ENCODE results near the gene HDAC4.

DNA sequence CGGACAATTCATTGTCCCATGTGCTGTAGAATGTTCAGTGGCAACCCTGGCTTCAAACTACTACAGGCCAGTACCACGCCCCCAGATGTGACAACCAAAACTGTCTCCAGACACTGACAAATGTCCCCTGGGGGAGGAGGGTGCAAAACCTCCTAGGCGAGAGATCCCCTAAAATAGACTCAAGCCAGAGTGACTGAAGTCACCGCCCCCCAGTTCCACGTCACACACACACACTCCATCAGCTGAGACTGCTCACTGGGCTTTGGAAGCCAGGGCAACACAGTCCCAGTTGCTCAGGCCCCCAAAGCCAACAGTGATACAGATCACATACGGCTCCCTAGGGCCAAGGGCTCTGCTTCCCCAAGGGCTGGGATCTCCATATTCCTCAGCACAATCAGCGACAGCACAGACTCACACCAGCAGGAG is 19.1 kb downstream of the HDAC4 start:
- TF ChIP-seq ZKSCAN3 (CRISPR knock-in tag; IDR thresholded peaks at IDR 0.05) (no peak), CHCHD3 (CRISPR knock-in tag; IDR thresholded peaks at IDR 0.05) (no peak), KLF10 (CRISPR knock-in tag; IDR thresholded peaks at IDR 0.05) (no peak), POLR2B (IDR thresholded peaks at IDR 0.05; ENCODE audit: low read depth, partially characterized antibody) (no peak), LARP7 (IDR thresholded peaks at IDR 0.05) (no peak), ZNF445 (CRISPR knock-in tag; IDR thresholded peaks at IDR 0.05; ENCODE audit: low read depth) (no peak)
- TF ChIP-seq, protein P1, sequence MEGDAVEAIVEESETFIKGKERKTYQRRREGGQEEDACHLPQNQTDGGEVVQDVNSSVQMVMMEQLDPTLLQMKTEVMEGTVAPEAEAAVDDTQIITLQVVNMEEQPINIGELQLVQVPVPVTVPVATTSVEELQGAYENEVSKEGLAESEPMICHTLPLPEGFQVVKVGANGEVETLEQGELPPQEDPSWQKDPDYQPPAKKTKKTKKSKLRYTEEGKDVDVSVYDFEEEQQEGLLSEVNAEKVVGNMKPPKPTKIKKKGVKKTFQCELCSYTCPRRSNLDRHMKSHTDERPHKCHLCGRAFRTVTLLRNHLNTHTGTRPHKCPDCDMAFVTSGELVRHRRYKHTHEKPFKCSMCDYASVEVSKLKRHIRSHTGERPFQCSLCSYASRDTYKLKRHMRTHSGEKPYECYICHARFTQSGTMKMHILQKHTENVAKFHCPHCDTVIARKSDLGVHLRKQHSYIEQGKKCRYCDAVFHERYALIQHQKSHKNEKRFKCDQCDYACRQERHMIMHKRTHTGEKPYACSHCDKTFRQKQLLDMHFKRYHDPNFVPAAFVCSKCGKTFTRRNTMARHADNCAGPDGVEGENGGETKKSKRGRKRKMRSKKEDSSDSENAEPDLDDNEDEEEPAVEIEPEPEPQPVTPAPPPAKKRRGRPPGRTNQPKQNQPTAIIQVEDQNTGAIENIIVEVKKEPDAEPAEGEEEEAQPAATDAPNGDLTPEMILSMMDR (IDR thresholded peaks at IDR 0.05 in 2 of 3, conservative IDR thresholded peaks at IDR 0.05 in 1 of 3; ENCODE audit: insufficient read depth in 2 of 3, low read depth in 1 of 3, low read length in 3 of 3) = no peak
- TF ChIP-seq, protein P2, sequence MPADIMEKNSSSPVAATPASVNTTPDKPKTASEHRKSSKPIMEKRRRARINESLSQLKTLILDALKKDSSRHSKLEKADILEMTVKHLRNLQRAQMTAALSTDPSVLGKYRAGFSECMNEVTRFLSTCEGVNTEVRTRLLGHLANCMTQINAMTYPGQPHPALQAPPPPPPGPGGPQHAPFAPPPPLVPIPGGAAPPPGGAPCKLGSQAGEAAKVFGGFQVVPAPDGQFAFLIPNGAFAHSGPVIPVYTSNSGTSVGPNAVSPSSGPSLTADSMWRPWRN (IDR thresholded peaks at IDR 0.05; ENCODE audit: low read depth) = no peak
- TF ChIP-seq, protein P3, sequence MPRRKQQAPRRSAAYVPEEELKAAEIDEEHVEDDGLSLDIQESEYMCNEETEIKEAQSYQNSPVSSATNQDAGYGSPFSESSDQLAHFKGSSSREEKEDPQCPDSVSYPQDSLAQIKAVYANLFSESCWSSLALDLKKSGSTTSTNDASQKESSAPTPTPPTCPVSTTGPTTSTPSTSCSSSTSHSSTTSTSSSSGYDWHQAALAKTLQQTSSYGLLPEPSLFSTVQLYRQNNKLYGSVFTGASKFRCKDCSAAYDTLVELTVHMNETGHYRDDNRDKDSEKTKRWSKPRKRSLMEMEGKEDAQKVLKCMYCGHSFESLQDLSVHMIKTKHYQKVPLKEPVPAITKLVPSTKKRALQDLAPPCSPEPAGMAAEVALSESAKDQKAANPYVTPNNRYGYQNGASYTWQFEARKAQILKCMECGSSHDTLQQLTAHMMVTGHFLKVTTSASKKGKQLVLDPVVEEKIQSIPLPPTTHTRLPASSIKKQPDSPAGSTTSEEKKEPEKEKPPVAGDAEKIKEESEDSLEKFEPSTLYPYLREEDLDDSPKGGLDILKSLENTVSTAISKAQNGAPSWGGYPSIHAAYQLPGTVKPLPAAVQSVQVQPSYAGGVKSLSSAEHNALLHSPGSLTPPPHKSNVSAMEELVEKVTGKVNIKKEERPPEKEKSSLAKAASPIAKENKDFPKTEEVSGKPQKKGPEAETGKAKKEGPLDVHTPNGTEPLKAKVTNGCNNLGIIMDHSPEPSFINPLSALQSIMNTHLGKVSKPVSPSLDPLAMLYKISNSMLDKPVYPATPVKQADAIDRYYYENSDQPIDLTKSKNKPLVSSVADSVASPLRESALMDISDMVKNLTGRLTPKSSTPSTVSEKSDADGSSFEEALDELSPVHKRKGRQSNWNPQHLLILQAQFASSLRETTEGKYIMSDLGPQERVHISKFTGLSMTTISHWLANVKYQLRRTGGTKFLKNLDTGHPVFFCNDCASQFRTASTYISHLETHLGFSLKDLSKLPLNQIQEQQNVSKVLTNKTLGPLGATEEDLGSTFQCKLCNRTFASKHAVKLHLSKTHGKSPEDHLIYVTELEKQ (CRISPR knock-in tag; IDR thresholded peaks at IDR 0.05) = no peak
- TF ChIP-seq, protein P4, sequence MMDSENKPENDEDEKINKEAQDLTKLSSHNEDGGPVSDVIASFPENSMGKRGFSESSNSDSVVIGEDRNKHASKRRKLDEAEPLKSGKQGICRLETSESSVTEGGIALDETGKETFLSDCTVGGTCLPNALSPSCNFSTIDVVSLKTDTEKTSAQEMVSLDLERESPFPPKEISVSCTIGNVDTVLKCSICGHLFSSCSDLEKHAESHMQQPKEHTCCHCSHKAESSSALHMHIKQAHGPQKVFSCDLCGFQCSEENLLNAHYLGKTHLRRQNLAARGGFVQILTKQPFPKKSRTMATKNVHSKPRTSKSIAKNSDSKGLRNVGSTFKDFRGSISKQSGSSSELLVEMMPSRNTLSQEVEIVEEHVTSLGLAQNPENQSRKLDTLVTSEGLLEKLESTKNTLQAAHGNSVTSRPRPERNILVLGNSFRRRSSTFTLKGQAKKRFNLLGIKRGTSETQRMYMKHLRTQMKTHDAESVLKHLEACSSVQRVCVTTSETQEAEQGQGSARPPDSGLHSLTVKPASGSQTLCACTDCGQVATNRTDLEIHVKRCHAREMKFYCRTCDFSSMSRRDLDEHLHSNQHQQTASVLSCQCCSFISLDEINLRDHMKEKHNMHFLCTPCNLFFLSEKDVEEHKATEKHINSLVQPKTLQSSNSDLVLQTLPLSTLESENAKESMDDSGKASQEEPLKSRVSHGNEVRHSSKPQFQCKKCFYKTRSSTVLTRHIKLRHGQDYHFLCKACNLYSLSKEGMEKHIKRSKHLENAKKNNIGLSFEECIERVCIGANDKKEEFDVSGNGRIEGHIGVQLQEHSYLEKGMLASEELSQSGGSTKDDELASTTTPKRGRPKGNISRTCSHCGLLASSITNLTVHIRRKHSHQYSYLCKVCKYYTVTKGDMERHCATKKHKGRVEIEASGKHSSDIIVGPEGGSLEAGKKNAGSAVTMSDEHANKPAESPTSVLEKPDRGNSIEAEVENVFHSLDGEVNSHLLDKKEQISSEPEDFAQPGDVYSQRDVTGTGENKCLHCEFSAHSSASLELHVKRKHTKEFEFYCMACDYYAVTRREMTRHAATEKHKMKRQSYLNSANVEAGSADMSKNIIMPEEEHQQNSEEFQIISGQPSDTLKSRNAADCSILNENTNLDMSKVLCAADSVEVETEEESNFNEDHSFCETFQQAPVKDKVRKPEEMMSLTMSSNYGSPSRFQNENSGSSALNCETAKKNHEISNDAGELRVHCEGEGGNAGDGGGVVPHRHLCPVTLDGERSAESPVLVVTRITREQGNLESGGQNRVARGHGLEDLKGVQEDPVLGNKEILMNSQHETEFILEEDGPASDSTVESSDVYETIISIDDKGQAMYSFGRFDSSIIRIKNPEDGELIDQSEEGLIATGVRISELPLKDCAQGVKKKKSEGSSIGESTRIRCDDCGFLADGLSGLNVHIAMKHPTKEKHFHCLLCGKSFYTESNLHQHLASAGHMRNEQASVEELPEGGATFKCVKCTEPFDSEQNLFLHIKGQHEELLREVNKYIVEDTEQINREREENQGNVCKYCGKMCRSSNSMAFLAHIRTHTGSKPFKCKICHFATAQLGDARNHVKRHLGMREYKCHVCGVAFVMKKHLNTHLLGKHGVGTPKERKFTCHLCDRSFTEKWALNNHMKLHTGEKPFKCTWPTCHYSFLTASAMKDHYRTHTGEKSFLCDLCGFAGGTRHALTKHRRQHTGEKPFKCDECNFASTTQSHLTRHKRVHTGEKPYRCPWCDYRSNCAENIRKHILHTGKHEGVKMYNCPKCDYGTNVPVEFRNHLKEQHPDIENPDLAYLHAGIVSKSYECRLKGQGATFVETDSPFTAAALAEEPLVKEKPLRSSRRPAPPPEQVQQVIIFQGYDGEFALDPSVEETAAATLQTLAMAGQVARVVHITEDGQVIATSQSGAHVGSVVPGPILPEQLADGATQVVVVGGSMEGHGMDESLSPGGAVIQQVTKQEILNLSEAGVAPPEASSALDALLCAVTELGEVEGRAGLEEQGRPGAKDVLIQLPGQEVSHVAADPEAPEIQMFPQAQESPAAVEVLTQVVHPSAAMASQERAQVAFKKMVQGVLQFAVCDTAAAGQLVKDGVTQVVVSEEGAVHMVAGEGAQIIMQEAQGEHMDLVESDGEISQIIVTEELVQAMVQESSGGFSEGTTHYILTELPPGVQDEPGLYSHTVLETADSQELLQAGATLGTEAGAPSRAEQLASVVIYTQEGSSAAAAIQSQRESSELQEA (IDR thresholded peaks at IDR 0.05; ENCODE audit: low read depth) = no peak
- TF ChIP-seq, protein P5, sequence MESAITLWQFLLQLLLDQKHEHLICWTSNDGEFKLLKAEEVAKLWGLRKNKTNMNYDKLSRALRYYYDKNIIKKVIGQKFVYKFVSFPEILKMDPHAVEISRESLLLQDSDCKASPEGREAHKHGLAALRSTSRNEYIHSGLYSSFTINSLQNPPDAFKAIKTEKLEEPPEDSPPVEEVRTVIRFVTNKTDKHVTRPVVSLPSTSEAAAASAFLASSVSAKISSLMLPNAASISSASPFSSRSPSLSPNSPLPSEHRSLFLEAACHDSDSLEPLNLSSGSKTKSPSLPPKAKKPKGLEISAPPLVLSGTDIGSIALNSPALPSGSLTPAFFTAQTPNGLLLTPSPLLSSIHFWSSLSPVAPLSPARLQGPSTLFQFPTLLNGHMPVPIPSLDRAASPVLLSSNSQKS (CRISPR knock-in tag; IDR thresholded peaks at IDR 0.05) = no peak
